ENCODE results near the gene KCTD3.

GRCh38 chr1:215595231-215595630, 28.1 kb downstream of the KCTD3 start:
- no peak for TF ChIP-seq POLR2A (IDR thresholded peaks at IDR 0.05)
- TF ChIP-seq CTCF (IDR thresholded peaks at IDR 0.05): no peak
